ENCODE data around the gene SRGAP1.
"Not testable (repeated sequence)": the region's sequence is repeated elsewhere in the genome, so short reads cannot be mapped to it uniquely, and the experiment has no call there.

The SRGAP1 gene

DNA sequence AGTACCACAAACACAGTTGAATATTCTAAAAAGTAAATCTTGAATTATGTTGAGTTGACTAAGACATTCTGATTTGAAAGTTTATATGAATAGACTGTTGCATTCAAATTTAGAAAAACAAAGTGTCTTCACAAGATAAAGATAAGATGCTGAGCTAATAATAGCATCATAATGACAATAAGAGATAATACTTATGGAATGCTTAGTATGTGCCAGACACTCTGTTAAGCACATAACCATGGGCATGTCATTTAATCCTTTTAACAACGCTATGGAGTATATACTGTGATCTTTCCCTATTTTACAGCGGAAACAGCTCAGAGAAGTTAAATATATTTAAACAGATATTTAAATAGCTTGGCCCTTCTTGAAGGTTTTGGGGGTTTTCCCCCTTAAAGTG, 163.4 kb downstream of the SRGAP1 start:
- no peak for DNase-seq (ENCODE audit: low read depth)

DNA sequence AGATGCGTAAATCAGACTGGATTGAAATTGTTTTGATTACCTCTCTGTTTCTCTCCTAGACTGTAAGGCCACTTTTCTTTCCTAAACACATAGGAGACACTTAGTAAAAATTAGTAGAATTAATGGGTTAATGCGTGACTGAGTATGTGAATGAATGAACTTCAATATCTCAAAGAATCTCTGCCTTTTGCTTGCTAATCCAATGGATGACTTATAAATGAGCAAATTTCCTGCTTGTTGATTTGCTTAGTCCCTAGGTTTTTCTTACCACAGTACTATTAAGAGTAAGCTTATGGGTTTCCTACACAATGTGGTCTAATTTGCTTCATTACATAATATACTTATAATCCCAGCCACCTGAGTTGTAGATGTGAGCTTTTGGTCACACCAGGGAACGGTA, 164.1 kb downstream of the SRGAP1 start:
- DNase-seq (ENCODE audit: low read depth): no peak

DNA sequence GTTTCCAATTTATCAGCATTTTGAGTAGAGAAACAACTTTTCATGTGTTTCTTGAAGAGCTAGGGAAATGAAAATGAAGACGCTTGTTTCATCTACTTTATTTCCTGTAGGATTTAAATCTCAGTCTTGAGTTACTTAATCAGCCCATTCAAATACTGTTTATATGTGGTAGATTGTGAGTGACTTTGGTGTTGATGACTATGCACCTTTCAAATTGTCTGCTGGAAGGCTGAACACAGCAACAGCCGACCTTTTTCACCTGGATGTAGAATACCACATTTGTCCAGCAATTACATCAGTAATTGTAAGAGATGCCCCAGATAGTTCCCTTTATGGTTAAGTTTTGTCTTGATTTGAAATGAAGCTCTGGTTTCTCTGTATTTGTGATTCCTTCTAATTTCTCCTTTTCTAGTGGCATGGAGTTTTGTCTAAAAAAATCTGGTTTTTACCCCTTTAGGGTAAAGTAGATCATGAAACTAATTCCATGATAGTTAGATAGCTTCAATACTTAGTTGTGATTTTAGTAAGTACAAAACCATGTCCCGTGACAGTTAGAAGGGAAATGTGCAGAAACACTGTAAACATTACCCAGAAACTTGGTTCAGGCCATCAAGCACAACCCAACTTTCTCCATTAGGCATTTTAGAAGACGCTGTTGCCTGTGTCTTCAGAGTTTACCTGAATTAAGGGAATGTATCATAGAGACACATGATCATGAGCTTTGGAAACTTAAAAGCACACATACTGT, 165.0 kb downstream of the SRGAP1 start:
- no peak for DNase-seq (ENCODE audit: low read depth)

DNA sequence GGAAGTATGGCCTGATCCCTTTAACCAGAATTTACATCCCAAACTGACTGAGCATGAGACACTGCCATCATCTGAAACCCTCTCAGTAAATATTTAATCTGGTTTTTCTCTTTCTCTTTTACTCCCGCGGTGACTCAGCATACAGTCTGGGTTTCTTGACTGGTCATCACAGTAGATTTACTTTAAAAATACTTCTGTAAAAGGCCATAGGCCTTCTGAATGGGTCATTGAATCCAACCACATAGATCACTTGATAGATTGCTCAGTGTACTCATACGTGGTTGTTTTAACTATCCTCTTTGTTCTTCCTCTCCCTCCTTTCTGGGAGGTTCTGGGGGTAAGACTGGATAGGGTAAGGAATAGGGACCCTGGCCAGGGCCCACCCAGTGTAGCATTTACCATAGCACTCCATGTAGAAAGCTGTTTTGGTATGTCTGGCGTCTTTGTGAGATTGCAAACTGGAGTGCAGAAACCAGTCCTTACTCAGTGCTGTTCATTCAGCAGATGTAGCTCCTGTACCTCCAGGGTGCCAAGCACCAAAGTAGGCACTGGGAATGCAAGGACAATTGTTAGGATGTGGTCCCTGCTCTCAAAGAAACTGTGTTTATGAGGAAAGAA, 165.7 kb downstream of the SRGAP1 start:
- DNase-seq (ENCODE audit: low read depth): no peak

DNA sequence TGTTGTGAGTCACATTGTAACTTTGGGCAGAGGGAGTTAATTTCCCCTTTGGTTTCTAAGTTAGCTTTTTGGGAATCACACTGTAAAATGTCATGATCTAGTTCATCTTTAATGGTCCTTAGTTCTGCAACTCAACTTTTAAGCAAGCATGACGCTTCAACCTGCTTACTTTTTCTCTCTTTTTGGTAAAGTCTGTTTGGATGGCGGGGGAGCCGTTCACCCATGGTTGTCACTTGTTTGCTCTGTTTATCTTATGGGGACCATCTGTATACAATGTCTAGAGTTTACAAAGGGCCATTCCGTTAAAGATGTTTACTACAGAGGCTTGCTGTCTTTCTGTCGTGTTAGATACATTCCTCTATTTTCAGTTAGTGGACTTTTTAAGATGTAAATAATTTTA, 172.0 kb downstream of the SRGAP1 start:
- no peak for DNase-seq (ENCODE audit: low read depth)

DNA sequence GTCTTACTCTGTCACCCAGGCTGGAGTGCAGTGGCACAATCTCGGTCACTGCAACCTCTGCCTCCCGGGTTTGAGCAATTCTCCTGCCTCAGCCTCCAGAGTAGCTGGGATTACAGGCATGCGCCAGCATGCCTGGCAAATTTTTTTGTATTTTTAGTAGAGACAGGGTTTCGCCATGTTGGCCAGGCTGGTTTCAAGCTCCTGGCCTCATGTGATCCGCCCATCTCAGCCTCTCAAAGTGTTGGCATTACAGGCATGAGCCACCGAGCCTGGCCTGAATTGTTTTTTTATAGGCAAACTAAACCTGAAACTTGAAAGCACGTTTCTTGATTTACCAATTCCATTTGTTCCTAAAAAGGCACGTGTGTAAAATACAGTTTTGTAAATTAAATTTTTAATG, 173.6 kb downstream of the SRGAP1 start:
- not testable (repeated sequence) for DNase-seq (ENCODE audit: low read depth)

DNA sequence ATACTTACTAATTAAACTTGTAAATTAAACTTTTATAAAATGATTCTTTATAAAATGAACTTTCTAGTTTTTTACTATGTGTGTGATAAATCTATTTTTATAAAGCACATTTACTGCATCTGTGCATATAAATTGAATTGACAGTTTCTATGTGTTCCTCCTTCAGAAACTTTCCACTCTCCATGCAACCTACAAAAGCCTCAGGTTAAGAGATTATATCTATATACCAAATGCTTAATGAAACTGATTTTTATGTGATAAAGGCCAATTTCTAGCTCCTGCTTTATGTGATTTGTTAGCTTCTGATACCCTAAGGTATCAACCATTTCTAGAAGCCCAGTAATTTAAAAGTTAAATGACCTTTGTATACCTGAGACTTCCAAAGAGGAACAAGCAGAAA, 174.0 kb downstream of the SRGAP1 start:
- no peak for DNase-seq (ENCODE audit: low read depth)

DNA sequence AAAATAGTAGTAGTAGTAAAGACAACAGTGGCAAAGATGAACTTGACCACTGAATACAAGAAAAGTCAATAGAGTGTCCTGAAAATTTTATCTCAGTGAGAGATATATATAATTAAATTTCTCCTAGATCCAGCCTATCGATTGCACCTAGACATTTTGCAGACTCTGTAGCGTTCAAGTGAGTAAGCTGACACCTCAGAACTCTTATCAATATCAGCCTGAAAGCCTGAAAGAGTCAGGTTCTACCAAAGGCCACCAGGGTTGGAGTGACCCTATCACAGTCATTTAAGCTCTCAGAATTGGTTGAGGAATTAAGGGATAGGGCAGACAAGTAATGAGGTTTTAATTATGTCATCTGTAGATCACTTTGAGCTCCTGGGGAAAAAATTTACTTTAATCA, 174.6 kb downstream of the SRGAP1 start:
- no peak for DNase-seq (ENCODE audit: low read depth)

DNA sequence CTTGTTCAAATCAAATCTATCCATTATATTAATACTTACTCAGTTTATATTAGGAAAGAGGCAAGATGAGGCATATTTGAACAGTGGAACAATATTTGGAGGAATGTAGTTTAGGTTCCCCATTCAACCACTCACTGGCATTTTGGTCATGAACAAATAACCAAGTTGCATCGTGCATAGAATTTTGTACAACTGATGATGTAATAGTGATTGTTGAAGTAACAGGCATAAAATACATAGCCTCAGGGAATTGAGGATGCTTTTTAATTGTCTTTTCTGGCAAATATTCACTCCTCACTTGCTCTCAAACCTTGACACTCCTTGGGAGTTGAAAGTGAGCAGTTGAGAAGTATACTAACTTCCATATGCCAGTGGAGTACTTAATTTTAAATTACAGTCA, 175.2 kb downstream of the SRGAP1 start:
- no peak for DNase-seq (ENCODE audit: low read depth)

DNA sequence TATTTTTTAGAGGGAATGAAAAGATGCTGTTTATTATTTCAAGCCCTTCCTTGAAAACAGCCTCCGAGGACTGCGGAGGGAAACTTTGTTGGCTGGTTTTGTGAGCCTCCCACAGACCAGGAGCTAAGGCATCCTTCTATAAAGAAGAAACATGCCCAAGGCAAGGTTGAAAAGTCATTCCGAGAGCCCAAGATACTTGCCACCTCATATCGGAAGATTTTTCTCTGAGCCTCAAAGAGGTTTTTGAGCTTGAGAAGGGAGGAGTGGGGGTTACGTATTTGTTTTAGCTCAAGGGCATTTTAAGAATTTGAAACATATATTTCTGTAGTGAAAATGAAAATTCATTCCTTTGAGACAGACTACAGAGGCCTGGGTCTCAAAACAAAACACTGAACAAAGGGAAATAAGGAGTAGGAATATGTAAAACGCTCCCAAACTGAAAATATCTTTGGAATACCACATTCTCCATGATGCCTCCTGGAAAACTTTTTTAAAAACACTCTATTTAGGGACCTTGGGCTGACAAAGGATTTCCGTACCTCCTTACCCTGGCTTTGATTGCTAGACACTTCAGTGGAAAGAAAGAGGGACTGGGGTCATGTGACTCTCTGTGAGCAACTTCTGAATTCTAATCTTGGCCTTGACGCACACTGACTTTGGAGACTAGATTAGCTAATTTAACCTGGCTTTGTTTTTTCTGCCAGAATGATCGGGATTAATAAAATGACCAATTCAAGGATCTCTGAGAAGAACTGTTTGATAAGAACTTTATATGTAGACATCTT, 180.9 kb downstream of the SRGAP1 start:
- no peak for DNase-seq (ENCODE audit: low read depth)

DNA sequence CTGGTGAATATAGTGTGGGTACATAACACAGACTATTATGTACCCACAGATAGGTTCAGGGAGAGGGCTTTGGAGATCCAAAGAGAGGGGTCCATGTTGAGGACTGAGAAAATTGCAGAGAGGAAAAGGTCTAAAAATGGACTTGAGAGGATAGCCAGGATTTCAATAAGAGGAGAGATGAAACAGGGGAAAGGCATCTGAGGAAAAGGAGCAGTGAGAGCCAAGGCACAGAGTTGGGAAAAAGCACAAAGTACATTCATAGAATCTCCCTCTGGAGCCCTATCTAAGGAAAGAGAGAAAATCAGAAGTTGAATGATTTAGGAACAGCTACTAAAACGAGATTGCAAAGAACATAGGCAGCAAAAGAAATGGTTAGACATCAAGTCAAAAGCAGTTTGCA, 182.8 kb downstream of the SRGAP1 start:
- DNase-seq (ENCODE audit: low read depth): no peak

DNA sequence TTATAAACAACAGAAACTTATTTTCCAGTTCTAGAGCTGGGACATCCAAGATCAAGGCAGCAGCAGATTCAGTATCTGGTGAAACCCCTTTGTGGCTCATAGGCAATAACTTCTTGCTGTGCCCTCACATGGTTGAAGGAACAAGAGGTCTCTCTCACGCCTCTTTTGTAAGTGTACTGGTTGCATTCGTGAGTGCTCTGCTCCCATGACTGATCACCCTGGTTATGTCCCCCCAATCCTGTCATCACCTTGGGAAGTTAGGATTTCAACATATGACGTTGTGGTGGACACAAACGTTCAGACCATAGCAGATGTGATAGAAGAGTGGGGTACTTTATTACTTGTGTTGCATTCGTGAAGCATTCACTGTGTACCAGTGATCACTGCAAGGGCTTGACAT, 184.0 kb downstream of the SRGAP1 start:
- DNase-seq (ENCODE audit: low read depth): no peak

DNA sequence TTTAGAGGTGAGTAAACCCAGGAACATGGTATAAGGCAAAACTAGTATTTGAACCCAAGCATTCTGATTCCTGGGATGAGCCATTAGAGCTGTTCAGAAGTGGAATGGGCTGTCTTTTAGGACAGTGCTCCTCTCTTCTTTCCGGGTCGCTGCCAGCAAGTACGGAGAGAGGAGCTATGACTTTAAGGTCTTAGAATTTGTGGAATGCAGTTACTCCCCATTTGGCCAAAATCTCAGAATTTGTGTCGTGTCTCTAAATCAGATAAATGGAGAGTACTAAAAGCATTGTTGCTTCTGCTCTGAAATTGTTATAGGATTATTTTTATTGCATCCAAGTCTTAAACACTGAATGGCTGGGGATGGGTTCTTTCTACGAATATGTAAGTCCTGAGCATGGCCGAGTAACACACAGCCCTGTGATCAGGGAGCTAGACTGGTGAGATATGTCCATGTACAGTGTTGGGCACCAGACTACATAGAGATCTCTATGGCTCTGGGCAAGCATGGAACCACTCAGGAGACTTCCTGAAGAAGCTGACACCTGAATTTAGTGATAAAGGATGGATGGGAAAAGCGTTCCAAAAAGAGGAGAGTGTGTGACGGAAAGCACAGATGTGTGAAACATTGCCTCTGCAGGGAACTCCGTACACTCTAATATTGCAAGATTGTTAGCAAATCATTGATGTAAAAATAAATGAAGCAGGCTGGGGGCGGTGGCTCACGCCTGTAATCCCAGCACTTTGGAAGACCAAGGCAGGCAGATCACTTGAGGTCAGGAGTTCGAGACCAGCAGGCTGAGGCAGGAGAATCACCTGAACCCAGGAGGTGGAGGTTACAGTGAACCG, 184.7 kb downstream of the SRGAP1 start:
- DNase-seq (ENCODE audit: low read depth): no peak

DNA sequence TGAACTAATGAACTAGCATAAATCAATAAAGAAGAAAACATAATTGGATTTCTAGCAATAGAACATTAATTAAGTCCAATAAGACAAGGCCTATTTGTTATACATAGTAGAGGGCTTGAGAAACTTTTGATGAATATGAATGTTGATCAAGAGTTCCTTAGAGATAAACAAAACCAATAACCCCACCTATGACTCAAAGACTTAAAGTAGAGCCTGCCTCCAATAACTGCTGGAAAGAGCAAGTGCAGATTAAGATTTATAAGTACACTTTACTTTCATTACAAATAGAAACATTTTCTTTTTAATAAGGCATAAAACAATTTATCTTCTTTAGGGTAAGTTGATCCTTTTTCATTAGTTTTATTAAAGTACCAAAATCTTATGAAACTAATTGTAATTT, 185.7 kb downstream of the SRGAP1 start:
- no peak for DNase-seq (ENCODE audit: low read depth)

DNA sequence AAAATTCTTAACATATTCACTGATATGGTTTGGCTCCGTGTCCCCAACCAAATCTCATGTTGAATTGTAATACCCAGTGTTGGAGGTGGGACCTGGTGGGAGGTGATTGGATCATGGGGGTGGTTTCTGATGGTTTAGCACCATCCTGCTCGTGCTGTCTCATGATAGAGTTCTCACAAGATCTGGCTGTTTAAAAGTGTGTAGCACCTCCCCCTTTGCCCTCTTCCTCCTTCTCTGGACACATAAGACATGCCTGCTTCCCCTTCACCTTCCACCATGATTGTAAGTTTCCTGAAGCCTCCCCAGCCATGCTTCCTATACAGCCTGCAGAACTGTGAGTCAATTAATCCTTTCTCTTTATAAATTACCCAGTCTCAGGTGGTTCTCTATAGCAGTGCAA, 189.6 kb downstream of the SRGAP1 start:
- DNase-seq (ENCODE audit: low read depth): not testable (repeated sequence)

DNA sequence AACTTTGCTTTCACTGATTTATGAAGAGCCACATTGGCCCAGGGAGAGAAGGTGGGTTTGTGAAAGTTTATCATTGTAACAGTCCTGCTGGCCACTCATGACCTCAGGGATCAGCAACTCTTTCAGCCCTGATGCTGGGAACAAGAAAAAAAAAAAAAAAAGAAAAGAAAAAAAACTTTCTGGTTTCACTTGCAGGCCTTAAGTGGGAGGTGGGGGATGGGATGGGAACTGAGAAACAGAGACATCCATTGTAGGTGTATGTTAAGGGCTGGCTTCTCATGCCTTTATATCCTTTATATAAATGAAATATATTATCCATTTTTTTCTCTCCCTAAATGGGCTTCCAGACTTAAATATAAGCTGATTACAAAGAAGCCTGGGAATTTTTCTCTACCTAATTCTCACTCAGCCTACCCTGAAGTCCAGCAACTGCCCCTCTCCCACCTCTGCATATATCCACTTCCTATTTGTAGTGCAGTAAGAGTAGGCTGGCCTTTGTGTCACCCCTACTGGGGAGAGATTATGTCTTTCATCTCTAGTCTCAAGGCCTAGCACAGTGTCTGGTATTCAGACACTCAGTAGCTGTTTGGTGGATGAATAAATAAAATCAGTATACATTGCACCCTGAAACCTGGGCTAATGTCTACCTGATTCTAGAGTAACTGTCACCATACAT, 190.5 kb downstream of the SRGAP1 start:
- DNase-seq (ENCODE audit: low read depth): no peak

DNA sequence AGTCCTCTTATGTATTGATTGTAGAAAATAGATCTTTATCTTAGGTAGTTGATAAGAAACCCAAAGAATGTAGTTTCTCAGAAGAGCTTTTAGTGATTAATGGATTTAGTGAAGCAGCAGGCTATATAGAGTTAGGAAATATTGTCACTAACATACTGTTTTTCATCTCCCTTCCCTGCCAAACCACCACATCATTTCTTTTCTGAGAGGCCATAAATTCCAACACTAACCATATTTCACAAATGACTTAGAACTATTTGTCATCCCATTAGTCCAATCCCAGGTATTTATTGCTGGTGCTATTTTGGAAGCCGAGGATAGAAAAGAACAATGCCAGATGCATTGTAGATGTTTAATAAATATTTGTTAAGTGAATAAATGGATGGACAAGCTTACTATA, 191.9 kb downstream of the SRGAP1 start:
- no peak for DNase-seq (ENCODE audit: low read depth)

DNA sequence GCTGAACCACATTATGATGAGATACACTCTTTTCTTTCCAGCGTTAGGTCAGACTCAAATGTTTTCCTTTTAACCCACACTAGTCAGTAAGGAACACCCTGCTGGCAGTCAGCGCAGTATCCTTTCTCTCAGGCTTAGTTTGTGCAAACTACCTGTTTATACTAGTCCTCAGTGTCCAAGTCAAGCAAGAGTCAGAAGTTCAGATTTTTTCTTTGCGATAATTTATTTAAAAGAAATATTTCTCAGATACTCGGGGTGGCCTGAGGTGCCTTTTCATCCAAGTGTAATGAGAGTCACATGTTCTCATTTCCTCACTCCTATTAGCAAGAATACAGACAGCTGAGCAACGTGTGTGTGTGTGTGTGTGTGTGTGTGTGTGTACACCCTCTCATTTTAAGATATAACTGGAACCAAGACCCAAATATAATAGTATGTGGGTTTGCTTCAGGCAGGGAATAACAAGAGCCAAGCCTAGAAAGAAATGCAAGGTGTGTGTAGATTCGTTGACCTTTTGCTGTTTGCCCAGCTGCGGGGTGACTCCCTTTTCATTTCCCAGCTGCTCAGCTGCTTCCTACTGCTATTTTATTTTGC, 194.9 kb downstream of the SRGAP1 start:
- DNase-seq (ENCODE audit: low read depth): no peak

DNA sequence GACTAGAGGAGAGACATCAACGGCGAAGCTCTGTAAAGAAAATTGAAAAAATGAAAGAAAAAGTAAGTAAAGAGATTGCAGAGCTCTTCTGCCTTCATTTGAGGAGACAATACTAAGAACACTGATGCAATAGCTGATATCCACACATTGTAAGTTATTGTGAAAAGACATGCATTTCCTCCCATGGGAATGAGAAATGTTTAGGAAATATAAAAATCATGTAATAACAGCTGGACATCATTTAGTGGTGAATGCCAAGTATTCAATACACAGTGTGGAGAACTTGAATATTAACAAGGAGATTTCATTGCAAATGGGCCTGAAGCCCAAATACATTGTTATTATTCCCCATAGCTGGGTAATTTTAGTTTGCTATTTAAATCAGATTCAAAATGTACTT, 198.4 kb downstream of the SRGAP1 start:
- DNase-seq (ENCODE audit: low read depth): no peak

DNA sequence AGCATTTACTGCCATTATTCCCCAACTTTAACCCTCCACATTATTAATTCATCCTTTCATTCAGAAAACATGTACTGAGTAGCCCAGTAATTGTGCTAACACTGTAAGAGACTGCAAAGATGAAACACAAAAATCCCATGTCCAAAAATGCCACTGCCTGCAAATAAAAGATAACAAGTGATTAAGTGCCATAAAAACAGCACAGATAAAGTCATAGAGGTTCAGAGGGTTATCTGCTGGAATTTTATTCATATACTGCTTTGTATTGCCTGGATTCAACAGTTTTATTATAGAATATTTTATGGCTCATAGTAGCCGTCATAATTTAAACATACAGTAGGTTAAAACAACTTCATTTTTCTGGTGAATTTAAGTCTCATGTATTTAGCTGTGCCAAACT, 199.7 kb downstream of the SRGAP1 start:
- DNase-seq (ENCODE audit: low read depth): no peak

DNA sequence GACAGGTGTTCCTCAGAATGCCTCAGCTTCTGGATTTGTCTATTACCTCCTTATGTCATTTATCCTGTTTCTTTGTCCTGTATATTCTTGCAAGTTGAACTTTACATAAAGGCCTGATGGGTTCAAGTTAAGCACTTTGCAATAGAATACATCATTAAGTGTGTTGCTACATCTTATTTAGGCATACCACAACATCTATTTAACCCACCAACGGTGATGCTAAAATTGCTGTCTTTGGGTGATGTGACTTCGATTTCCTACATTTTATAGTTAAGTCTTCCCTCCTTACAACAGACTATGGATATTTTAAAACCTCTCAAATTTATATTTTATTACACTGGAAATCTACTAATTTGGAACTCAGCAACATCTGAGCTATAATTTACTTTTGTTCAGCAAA, 206.6 kb downstream of the SRGAP1 start:
- DNase-seq (ENCODE audit: low read depth): no peak

All from activated T-cell treated with anti-CD3 and anti-CD28 coated beads for 48 hours (primary cell).